Fibroblast of skin of abdomen (primary cell): ENCODE results near the gene RNF207.

ENCODE experiments used
- DNase-seq: peaks from one replicate; pipeline ENCODE4 v3.0.0-alpha.2; 2013

RNF207 gene

GRCh38 chr1:6234502-6235295, 28.8 kb downstream of the RNF207 start:
- DNase-seq, result peak; percentile 19

- no peak for DNase-seq
Measured at GRCh38 chr1:6235296-6235677, 29.4 kb downstream of the RNF207 start.

- no peak for DNase-seq
Measured at GRCh38 chr1:6237093-6237492, 31.2 kb downstream of the RNF207 start.

GRCh38 chr1:6239213-6239752, 33.4 kb downstream of the RNF207 start:
- DNase-seq, result no peak

DNA sequence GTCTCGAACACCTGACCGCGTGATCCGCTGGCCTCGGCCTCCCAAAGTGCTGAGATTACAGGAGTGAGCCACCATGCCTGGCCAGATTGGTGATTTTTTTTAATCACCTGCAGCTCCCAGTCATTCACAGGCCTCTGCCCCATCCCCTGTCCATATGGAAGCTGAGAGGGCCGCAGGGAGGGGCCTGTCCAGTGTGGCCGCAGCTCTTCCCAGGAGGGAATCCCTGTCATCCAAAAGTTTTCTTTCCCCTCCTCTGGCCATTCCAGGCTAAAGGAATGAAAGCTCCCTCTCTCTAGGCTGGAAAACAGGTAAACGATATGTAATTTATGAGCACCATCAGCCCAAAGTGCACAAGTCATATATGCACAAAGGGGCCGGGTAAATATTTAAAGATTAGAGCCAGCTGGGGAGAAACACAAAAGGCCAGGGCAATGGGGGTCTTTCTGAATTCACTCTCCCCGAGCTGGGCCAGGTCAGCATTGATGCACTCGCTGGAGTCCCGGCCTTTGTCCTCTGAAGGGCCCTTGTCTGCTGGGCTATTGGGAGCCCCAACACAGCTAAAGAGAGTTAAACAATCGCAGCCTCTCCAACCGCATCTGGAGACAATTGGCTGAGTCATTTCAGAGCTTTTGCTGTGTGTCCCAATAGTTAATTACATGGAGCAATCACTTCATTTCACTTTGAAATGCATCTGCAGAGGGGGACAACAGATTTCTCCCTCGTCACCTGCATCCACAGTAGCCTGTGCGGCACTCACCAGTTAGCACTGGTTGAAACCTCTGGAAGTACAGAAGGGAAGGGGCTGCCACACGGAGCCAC, 34.2 kb downstream of the RNF207 start:
- DNase-seq, result peak; percentile 64

- DNase-seq, result no peak
Measured at GRCh38 chr1:6241107-6241886, 35.4 kb downstream of the RNF207 start.

GRCh38 chr1:6241887-6242740, 36.2 kb downstream of the RNF207 start:
- DNase-seq, result no peak

GRCh38 chr1:6243053-6243834, 37.3 kb downstream of the RNF207 start:
- DNase-seq, result no peak

GRCh38 chr1:6243993-6244392, 38.1 kb downstream of the RNF207 start, which contains the start of gene HES3:
Gene HES3, plus strand, starts transcription at chr1:6244179. Its CDS starts 187 bp downstream, at chr1:6244366.
- no peak for DNase-seq

DNA sequence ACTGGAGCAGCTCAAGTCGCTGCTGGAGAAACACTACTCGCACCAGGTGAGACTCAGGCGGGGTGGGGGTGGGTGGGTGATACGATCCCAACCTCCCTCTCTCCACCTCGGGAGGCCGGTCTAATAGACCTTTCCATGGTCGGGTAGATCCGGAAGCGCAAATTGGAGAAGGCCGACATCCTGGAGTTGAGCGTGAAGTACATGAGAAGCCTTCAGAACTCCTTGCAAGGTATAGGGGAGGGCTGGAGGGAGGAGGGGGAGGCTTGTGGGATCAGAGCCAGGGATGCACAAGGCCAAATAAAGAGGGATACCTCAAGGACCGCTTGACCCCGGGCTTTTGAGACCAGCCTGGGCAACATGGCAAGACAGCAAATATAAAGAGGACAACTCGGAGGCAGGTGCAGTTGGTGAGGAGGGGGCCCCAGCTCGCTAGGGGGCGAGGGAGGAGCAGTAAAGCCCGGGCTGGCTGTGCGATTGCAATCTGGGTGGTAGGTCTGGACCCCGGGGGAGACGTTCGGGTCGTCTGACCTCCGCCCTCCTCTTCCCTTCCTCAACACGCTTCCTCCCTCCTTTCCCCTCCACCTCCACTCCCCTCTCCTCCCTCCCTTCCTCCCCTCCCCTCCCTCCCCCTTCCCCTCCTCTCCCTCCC, 38.6 kb downstream of the RNF207 start:
- DNase-seq, result no peak

GRCh38 chr1:6245086-6245868, 39.4 kb downstream of the RNF207 start:
- peak; percentile 71 for DNase-seq

- DNase-seq, result no peak
Measured at GRCh38 chr1:6245869-6246496, 40.1 kb downstream of the RNF207 start.

- peak; percentile 61 for DNase-seq
Measured at GRCh38 chr1:6246497-6247467, 40.9 kb downstream of the RNF207 start.

GRCh38 chr1:6247651-6248050, 41.7 kb downstream of the RNF207 start:
- DNase-seq, result no peak

DNA sequence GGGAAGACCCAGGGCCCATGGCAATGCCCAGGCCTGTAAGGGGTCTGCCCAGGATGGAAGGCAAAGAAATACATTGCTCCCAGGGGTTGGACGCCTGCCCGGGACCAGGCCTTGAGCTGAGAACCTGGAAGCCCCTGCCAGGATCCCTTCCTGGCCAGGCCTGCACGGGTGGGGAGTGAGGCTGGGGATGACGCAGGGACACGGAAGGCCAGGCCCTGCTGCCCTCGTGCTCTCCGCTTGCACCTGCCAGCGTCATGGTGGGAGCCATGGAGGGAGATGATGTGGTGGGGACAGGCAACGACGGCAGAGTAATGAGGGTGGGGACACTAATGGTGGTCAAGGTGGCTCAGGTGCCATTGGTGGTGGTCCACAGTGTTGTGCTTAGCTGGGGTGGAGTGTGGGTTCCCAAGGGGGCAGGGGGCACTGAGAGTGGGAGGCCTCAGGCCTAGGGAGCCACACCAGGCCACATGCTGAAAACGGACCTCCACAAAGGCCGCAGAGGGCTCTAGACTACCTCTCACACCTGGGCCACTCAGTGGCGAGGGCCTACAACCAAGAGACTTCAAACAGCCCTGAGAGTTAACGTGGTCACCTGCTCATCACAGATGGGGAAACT, 42.4 kb downstream of the RNF207 start:
- DNase-seq, result no peak

GRCh38 chr1:6248932-6249738, 43.2 kb downstream of the RNF207 start:
- DNase-seq, result no peak
